NCI-H1092 (cell line): ENCODE measurements around the gene BST1.

Experiments used
- DNase-seq: peaks from one replicate; lab custom pipeline; 2025; lab: John Stamatoyannopoulos, UW

Gene BST1, protein sequence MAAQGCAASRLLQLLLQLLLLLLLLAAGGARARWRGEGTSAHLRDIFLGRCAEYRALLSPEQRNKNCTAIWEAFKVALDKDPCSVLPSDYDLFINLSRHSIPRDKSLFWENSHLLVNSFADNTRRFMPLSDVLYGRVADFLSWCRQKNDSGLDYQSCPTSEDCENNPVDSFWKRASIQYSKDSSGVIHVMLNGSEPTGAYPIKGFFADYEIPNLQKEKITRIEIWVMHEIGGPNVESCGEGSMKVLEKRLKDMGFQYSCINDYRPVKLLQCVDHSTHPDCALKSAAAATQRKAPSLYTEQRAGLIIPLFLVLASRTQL

DNA sequence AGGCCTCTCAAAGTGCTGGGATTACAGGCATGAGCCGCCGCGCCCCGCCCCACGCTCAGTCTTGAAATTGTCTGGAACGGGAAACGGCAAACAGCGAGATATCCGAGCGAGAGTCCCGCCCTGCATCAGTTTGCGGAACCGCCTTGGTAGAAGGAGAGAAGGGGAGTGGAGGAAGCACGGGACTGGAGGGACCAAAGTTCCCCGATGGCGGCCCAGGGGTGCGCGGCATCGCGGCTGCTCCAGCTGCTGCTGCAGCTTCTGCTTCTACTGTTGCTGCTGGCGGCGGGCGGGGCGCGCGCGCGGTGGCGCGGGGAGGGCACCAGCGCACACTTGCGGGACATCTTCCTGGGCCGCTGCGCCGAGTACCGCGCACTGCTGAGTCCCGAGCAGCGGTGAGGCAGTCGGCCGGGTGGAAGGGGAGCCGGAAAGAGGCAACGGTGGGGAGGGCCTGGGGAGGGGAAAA lies at the start of gene BST1:
BST1 (plus strand) TSS at position 125 of the 463 bp plus-strand sequence; CDS start at position 205, 80 bp downstream.
- DNase-seq, result peak; percentile 6

DNA sequence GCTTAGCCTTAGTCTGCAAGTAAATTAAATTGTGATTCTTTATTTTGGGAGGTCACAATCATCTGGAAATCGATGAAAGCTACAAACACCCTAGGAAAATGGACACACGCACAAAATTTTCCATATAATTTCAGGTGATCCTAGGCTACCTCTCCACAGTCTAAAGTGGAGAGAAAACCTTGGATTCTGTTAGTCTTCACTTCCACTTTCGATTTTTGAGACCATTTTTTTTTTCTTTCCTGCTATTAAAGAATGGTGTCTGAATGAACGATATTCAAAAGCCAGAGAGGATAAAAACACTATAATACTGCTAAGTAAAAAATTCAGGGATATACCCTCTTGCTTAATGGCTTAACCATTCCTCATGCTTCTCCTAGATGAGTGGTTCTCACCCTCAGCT lies 49.4 kb upstream of the BST1 start:
- DNase-seq, result no peak

DNA sequence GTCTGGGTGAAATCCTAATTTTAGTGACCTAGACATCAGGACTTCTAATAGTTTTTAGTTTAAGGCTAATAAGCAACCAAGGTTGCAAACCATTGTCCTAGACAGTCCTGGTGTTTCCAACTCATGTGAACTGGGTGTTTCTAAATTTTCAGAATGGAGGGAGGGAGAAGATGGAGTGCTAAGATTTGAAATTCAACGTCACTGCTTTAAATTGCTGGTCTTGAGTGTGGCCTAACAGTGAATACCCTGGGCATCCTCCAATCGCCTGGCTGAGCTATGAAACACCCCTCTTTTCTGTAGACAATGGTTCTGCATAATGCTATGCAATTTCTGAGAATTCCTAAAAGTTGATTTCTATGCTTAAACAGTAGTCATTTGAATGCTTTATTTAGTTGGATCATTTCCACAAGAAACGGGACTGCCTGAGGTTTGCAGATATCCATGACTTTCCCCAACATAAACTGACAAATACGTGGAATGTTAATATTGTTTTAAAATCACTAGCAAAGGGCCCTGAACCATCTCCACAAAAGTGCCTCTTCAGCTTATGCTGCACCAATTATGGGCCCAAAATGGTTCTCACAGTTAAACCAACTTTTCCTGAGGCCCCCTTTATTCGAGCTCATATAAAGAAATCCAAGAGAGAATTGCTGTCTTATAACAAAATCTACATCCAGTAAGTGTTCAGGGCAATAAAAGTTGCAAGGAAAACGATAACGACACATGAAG lies 48.8 kb upstream of the BST1 start:
- DNase-seq, result no peak

DNA sequence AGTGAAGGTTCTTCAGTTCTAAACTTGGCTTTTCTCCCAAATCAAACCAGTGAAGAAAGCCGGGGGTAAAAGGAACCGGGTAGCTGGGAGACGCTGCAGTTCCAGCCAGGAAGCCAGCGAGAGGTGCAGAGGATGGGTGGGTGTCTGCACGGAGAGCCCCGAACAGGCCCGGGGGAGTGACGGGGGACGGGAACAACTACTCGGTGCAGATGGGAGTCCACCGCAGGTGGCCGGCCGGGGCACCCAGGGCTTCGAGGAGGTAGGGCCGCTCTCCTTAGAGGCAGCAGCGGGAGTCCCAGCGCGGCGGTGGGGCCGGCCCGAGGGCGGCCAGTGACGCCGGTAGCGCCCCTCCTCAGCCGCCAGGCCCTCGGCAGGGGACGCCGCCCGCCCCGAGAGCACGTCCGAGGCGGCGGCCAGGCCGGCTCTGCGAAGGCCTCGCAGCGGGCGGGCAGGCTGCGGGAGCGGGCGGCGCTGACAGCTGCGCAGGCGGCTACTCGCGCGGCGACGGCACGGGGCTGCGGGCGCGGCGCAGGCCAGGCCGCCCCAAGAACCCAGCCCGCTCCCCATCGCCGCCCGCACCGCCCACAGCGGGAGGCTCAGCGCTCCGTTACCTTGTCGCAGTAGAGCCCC lies 48.2 kb upstream of the BST1 start:
- DNase-seq, result peak; percentile 54

DNA sequence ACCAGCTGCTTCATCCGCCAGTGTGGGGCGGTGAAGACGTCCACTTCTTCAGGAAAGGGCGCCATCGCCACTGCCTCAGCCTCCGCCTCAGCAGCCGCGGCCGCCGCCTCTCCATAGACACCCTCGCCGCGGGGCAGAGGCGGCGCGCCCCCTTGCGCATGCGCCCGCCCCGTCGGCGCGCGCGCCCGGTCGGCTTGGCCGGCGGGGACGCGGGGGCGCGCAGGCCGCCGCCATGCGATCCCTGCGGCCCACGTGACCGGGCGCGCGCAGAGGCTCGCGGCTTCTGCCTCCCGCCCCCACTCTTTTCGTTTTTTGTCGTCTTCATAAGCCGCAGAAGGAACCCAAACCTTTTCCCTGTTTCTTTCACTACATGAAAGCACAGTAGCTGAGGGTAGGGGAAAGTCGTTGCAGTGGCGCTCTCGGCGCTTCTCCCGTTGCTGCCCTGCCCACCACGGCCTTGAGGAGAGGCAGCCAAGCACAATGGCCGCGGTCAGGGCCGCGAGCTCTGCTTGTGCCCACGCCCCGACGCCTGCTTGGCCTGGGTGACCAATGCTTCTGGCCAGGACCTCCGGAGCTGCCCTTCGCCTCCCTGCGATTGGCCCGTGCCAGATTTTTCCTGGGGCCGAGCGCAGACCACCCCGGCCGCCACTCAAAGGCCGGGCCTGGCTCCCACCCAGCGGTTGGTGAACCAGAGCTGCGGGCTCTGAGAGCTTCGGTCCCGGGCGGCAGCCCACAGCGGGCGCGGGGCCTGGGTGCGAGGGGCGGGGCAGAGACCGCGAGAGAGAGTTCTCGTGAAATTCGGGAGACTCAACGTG lies 47.4 kb upstream of the BST1 start, which contains the start of gene FBXL5:
FBXL5 (minus strand) TSS at position 135 of the 815 bp plus-strand sequence; CDS start at position 65, 70 bp downstream.
- peak; percentile 71 for DNase-seq

DNA sequence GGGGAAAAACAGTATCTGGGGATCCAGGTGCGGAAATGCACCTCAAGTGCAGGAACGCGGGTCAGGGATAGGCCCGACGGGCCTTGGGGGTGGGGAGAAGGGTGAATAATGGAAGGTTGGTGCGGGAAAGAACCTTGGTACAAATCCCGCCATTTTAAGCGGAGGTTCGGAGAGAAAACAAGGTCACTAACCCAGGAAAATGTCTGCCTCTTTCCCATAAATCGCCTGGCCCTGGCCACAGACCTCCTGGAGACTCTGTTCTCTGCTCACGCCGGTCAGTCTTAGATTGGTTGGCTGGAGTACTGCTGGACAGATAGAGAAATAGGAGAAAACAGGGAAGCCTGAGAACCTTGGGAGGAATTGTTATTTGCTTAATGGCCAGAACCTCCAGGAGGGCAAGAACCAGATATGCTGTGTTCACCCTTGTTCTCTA lies 46.8 kb upstream of the BST1 start:
- no peak for DNase-seq

DNA sequence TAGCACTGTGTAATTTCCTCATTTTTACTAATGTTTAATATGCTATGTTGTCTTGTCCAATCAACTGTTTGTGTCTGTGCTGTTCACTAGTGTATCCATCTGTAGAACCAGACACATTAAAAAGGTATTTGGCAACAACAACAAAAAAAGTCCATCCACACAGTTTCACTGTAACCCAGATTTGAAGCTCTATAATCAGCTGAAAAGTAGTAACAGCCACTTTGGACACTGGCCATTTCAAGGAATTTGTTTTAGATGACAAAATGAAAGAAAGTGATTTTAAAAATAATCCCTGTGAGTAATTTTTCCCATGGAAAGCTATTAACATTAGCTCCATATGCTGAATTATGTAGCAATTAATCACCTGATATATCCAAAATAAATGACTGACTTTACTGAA lies 45.5 kb upstream of the BST1 start:
- DNase-seq, result no peak

DNA sequence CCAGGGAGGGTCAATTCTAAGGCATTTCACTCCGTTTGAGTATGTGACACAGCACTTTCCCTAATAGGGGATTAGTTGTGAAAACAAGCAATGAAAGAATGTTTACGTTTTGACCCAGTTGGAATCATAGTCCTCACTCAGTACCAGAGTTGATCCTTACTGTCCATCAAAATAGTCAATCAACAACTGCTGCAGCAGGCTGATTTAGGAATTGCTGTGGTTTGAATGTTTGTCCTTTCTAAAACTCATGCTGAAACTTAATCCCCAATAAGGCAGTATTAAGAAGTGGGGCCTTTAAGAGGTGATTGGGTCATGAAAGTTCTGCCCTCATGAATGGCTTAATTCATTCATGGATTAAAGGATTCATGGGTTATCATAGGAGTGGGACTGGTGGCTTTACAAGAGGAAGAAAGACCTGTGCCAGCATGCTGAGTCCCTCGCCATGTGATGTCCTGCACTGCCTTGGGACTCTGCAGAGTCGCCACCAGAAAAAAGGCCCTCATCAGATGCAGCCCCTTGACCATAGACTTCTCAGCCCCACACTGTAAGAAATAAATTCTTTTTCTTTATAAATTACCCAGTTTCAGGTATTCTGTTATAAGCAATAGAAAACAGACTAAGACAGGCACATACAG lies 44.6 kb upstream of the BST1 start:
- DNase-seq, result no peak

DNA sequence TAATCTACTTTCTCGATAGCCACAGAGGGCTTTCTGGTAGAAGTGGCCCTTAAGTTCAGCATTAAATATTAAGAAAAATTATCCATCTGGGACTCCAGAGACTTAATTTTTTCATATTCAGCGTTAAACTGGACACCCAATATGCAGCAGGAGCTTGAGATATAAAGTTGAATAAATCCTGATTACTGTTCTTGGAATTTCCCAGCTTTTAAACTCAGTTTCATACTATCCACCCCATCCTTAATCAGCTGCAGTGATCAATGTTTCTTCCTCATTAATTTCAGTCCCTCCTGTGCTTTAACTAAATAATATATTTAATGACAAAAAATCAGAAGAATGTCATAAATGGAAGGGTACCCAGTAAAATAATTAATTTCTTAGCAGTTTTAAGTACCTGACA lies 44.1 kb upstream of the BST1 start:
- DNase-seq, result no peak

DNA sequence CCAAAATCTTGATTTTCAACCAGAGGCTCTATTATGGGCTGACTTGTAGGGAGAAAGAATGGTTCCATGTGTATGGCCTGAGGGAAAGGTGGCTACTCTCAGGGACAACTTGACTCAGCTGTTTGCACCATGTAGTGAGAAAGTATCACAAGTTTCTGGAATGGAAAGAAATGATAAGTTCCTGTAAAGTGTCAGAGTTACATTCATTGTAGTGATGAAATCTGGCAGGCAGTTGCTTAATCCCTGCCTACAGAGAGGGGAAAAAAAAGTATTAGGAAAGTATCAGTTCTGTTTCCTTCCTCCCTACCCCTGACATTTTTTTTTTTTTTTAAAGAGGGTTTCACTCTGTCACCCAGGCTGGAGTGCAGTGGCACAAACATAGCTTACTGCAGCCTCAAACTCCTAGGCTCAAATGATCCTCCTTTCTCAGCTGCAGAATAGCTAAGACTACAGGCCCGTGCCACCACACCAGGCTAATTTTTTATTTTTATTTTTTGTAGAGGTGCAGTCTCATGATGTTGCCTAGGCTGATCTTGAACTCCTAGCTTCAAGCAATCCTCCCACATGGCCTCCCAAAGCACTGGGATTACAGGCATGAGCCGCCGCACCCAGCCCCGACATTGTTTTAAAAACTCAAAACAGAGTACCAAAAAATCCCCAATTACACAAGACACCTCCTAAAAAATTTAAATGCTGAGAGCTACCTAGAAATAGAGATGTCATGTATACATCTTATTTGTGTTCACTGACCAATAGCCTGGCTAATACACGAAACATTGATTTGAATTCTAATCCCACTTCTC lies 42.9 kb upstream of the BST1 start:
- DNase-seq, result no peak

DNA sequence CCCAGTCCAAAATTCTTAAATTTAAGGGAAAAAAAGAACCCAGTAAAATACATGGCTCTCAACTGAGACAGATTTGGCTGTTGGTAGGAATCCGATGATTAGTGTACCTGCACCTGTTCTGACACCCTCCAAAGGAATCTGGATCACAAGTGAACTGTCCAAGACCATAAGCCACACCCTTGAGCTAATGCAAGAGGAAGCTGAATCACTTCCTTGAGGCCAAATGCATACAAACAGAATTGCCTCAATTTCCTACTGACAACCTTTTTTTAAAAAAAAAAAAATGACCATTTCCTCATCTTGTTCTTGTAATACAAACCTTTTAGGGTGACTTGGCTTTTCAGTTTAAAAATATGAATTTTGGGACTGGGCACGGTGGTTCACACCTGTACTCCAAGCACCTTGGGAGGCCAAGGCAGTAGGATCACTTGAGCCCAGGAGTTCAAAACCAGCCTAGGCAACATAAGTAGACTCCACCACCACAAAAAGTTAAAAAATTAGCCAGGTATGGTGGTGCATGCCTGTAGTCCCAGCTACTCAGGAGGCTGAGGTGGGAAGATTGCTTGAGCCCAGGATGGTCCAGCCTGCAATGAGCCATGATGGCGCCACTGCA lies 37.0 kb upstream of the BST1 start:
- DNase-seq, result no peak

DNA sequence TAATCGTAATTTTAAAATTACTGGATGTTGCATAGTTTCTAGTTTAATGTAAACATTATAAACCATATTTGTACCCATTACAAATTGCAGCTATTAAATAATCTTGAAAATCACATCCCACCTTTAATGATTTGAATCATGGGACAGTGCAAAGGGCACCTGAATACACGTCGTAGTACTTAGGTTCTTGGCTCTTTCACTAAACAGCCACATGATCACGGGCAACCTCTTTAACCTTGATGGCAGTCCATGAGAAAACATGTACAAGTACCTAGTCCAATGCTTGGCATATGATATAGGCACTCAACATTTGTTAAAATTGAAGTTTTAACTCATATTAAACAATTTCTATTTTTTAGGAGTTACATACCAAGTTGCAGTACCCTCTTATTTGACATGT lies 35.9 kb upstream of the BST1 start:
- no peak for DNase-seq

DNA sequence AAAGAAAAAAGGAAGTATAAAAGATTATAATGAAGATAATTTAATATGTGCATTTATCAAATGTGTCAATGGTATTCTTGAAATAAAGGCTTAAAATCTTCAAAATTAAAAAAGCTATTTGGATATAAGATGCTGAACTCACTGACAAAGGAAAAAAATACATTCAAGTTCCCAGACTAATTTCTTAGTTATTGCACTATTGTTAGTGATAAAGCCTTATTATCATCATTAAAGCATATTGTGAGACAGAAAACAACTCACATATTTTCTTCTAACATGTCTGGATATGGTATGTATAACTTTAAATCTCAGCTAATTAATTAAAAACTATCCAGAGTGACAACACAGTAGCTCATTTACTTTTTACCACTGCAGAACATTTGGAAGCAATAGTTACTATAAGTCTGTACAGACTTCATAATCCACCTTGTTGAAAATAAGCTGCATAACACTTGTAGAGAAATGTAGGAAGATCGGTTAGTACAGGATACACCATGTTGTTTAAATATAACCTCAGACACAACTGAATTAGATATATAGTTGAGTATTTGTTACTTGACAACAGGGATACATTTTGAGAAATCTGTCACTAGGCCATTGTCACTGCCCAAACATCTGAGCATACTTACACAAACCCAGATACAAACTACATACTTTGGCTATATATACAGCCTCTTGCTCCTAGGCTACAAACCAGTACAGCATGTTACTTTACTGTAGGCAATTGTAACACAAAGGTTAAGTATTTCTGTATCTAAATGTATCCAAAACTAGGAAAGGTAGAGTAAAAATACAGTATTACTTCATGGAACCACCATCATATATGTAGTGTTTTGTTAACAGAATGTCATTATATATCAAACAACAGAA lies 34.1 kb upstream of the BST1 start:
- DNase-seq, result no peak

DNA sequence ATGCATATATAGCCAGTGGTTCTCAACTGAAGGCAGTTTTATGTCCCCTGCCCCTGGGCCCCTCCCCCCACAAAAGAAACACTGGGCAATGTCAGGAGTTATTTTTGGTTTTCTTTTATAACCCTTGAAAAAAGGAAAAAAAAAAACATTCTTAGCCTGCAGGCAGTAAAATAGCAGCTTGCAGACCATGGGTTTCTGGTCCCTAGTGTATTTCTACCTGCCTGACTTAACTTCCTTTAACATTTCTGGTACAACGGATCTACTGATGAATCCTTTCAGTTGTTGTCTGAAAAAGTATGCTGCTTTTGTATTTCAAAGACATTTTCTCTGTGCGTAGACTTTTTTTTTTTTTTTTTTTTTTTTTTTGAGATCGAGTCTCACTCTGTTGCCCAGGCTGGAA lies 32.3 kb upstream of the BST1 start:
- no peak for DNase-seq

DNA sequence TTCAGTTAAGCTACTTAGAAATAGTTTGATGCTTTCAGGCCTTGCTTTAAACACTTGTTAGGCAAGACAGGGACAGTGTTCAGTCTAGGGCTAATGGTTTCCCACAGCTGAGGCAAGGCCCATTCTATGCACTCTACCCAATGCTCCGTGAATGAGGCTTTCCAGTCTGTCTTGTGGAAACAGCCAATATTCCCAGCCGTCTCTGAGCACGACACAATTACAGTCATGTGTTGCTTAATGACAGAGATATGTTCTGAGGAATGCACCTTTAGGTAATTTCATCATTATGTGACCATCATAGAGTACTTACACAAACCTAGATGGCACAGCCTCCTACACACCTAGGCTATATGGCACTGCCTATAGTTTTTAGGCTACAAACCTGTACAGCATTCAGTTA lies 30.8 kb upstream of the BST1 start:
- DNase-seq, result no peak

DNA sequence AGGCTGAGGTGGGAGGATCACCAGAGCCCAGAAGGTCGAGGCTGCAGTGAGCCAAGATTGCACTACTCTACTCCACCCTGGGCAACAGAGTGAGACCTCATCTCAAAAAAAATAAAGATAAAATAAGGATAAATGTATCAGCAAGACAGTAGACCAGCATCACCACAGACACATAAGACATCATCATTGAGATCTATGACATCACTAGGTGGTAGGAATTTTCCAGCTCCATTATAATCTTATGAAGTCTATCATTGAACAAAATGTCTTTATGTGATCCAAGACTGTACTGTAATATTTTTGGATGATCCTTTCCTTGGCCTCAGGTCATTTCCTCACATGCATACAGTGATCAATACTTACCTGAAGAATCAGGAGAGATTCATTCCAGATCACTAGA lies 29.5 kb upstream of the BST1 start:
- DNase-seq, result no peak

DNA sequence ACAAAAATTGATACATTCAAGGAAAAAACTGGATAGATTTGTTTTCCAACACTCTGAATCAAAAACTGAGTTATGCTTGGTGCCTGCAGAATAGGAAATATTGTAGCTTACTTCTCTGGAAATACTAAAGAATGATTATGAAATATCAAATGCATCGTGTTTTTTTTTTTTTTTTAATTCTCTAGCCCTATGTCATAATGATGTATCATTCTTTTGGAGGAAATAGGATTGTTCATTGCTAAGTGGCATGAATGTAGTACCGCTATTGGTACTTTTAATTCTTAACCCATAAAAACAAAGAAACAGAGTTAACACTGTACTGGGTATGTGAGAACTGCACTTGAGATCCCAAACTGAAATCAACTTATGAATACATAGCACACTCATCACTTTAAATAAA lies 28.8 kb upstream of the BST1 start:
- no peak for DNase-seq

DNA sequence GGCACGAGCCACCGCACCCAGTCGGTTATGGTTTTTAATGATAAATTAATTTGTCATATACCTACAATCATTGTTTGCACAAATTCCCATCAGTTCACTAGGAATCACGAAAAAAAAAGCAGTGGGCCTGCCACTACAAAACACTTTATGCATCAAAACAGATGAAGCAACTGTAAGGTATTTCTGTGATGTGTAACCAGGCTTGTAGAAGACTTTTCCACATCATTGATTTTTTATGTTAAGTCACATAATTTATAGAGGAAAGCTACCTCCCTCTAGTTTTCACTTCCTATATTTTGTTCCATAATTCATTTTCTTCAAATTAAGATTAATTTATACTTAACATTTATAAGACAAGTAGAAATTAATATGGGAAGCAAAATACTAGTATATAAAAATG lies 27.9 kb upstream of the BST1 start:
- no peak for DNase-seq

DNA sequence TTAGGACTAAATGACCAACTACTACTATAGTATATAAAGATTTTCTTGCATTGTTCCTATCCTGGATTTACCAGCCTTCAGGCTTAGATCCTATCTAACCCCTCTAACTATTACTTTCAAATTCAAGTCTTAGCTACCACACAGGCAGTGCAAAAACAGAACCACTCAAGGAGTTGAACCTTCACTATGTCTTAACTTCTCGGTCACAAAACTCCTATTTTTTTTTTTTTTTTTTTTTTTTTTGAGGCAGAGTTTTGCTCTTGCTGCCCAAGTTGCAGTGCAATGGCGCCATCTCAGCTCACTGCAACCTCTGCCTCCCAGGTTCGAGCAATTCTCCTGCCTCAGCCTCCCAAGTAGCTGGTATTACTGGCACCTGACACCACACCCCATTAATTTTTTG lies 27.5 kb upstream of the BST1 start:
- DNase-seq, result no peak
